Brain microvascular endothelial cell (primary cell): ENCODE data around the gene ADAM10.
"Not testable (repeated sequence)": the region's sequence is repeated elsewhere in the genome, so short reads cannot be mapped to it uniquely, and the experiment has no call there.

ENCODE experiments used
- DNase-seq: peaks from one replicate; pipeline ENCODE4 v3.0.0-alpha.2; 2020
- H3K27ac ChIP-seq: fragments of 250-450 bp; sonication (Bioruptor Pico); 2 replicates; pipeline ENCODE4 v1.5.1; 2020; ENCODE audit warnings: mild to moderate bottlenecking, moderate library complexity
- H3K27me3 ChIP-seq: fragments of 250-450 bp; sonication (Bioruptor Pico); replicated peaks from 2 replicates; pipeline ENCODE4 v1.5.1; 2020; ENCODE audit warnings: mild to moderate bottlenecking
- H3K36me3 ChIP-seq: fragments of 250-450 bp; sonication (Bioruptor Pico); replicated peaks from 2 replicates; pipeline ENCODE4 v1.5.1; 2020; ENCODE audit warnings: mild to moderate bottlenecking
- H3K4me3 ChIP-seq: 2 replicates; pipeline ENCODE4 v1.5.1; 2011; ENCODE audit warnings: low read depth, mild to moderate bottlenecking, control low read depth, low read length, moderate library complexity
- CTCF ChIP-seq: IDR thresholded peaks from 2 replicates; pipeline ENCODE4 v1.5.1; 2011; ENCODE audit warnings: low read depth, mild to moderate bottlenecking, moderate library complexity, low read length, control low read depth, inconsistent platforms; ENCODE audit errors: missing control alignments
- in situ Hi-C: cut with HindIII; loops from 2 replicates; pipeline ENCODE4 v1.10.0; 2017; ENCODE audit warnings: low sequenced_read_pairs, low pct_ligation_motif_present

Gene ADAM10

GRCh38 chr15:58770857-58771620 is 21.5 kb upstream of the ADAM10 start, which contains the start of gene MINDY2:
Gene MINDY2, plus strand, starts transcription at chr15:58771302. Its CDS starts 94 bp downstream, at chr15:58771396.
- TF ChIP-seq CTCF, result peak; percentile 50
- Histone ChIP-seq H3K27ac (peak within 1 kb of the TSS; percentile 88), H3K27me3 (no peaks in the 10 kb centered on the region), H3K36me3 (no peaks in the 10 kb centered on the region), H3K4me3 (peak within 1 kb of the TSS; percentile 89)
- DNase-seq, result peak; percentile 98
- in situ Hi-C loops, result no loop called here

- Histone ChIP-seq H3K27ac (peak overlapping the region; percentile 88), H3K4me3 (peak overlapping the region; percentile 54), H3K27me3 (no peaks in the 10 kb centered on the region), H3K36me3 (no peaks in the 10 kb centered on the region)
- peak; percentile 85 for DNase-seq
- in situ Hi-C loops, result no loop called here
- peak; percentile 45 for TF ChIP-seq CTCF
These were observed 21.0 kb upstream of the ADAM10 start for GRCh38 chr15:58770519-58770856.

- H3K4me3 ChIP-seq, DNase-seq, H3K27me3 ChIP-seq, H3K27ac ChIP-seq, in situ Hi-C loops, H3K36me3 ChIP-seq: not testable (repeated sequence)
These were observed 19.1 kb upstream of the ADAM10 start for GRCh38 chr15:58768601-58769004.

GRCh38 chr15:58766290-58766689 is 16.8 kb upstream of the ADAM10 start:
- TF ChIP-seq CTCF, result no peak
- no peak overlapping the region for H3K4me3 ChIP-seq
- H3K27me3 ChIP-seq, result no peaks in the 10 kb centered on the region
- in situ Hi-C loops, result no loop called here
- DNase-seq, result no peak
- H3K36me3 ChIP-seq, result no peaks in the 10 kb centered on the region
- H3K27ac ChIP-seq, result no peak overlapping the region

- Histone ChIP-seq H3K27ac (no peak overlapping the region), H3K36me3 (no peaks in the 10 kb centered on the region), H3K4me3 (no peak overlapping the region), H3K27me3 (no peaks in the 10 kb centered on the region)
- no peak for TF ChIP-seq CTCF
- DNase-seq, result no peak
- in situ Hi-C loops, result no loop called here
These were observed 15.0 kb upstream of the ADAM10 start for GRCh38 chr15:58764468-58764867.

- in situ Hi-C loops, result no loop called here
These were observed 13.2 kb upstream of the ADAM10 start for GRCh38 chr15:58762731-58763130.

More at GRCh38 chr15:58762731-58763130, 13.2 kb upstream of the ADAM10 start:
- H3K27me3 ChIP-seq, result no peaks in the 10 kb centered on the region
- H3K4me3 ChIP-seq, result no peak overlapping the region
- H3K36me3 ChIP-seq, result no peaks in the 10 kb centered on the region
- no peak overlapping the region for H3K27ac ChIP-seq
- no peak for DNase-seq
- TF ChIP-seq CTCF, result no peak
